CD4-positive, alpha-beta T cell treated with Interleukin-21 for 1 hour (primary cell): Measurements from ENCODE around the gene VPS8.

Experiments
- DNase-seq: peaks from one replicate; pipeline ENCODE4 v3.0.0-alpha.2; 2020

VPS8 gene

DNA sequence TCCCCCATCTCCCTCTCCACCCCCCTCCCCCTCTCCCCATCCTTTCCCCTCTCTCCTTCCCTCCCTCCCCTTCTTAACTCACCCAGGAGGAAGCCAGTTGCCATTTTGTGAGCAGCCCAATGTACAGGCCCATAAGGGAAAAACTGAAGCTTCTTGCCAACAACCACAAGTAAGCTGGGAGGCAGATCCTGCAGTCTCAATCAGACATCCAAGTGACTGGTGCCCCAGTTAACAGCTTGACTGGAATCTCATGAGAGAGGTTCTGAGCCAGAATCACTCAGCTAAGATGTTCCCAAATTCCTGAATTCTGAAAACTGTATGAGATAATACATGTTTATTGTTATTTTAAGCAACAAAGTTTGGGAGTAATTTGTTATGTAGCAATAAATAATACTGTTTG, 250.2 kb downstream of the VPS8 start:
- no peak for DNase-seq

DNA sequence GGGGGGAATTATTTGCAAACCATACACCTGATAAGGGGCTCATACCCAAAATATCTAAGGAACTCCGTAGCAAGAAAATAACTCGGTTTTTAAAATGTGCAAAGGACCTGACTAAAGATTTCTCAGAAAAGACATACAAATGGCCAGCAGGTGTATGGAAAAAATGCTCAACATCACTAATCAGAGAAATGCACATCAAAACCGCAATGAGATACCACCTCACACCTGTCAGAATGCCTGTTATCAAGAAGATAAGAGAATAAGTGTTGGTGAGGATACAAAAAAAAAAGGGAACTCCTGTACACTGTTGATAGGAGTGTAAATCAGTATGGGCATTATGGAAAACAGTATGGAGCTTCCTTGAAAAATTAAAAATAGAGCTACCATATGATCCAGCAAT, 251.5 kb downstream of the VPS8 start:
- no peak for DNase-seq

DNA sequence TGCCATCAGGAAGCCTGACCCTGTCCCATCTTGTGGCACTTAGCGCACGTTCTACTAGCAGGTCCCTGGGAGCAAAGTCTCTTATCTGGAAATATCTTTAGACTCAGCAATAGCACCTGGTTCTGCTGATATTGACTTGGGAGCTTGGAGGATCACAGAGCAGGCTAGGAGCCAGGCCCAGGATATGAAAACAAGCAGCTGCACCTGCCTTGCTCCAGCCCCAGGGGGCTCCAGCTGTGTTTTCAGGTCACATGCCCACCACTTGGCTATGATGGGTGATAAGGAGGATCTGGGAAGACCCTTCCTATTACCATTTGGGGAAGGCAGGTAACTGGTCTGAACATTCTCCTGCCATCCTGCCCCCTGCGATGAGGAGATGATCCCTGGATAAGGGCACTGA, 253.1 kb downstream of the VPS8 start:
- DNase-seq, result no peak

DNA sequence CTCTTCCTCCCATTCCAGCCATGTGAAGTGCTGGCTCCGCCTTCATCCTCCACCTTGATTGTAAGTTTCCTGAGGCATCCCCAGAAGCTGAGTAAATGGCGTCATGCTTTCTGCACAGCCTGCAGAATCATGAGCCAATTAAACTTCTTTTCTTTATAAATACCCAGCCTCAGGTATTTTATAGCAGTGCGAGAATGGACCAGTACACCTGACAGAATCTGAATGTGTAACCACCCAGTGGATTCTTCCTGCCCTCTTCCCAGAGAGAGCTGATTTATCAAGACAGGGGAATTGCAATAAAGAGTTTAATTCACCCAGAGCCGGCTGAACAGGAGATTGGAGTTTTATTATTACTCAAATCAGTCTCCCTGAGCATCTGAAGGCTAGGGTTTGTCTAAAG, 254.3 kb downstream of the VPS8 start:
- no peak for DNase-seq

DNA sequence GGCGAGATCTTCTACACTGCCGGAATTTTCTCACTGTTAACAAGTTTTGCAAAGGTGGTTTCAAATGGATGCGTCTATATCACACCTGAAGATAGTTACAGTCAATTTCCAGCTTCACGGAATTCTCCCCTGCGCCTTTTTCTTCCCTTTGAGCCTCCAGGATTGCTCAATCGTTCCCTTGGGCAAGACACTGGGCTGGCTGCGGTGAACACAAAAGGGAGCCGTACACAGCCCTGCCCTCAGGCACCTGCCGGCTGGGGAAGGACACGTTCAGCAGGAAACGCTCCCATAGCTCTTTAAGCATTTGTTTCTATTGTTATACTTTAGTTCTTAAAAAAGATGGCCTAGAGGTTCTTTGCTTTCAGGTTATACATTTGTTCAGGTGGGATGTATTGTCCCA, 255.2 kb downstream of the VPS8 start:
- DNase-seq, result no peak

DNA sequence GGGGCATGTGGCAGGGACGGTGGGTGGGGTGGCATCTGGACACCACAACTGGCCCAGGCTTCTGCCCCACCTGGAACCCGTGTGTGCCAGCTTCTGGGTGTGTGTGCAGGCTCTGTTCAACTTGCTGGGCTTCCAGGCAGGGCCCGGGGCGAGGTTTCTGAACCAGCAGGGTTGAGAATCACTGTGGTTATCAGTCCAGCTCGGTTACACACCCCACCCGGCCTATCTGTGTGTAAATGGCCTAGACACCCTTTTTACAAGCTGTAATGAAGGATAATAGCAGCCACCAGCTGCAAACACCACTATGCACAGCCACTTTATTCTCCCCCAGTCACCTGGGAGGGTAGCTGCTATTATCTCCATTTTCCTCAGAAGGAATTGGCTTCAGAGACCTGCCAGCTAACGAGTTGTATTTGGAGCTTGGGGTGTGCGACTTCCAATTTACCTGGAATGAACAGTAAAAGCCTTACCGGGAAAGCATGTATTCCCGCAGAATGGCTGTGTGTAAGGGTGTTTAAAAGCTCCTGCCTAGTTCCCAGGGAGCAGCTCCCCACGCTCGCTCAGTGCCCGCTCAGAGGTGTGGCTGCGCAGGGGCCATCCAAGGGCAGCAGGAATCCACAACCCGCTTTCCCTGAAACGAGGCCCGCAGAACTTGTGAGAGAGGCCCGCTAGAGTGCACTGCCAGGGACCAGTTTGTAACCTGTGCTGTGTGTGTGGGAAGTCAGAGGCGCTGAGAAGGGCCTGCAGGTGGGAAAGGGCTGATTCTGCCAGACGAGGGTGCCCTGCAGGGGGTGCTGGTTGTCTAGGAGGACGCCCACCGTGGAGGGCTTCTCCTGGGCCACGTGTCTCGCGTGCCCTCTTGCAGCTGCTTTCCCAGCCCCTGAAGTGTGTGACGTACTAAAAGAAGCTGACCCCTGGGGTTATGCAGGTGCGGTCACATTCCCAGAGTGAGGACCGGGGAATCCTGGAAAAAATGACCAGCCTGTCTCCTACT, 257.4 kb downstream of the VPS8 start:
- DNase-seq, result no peak

DNA sequence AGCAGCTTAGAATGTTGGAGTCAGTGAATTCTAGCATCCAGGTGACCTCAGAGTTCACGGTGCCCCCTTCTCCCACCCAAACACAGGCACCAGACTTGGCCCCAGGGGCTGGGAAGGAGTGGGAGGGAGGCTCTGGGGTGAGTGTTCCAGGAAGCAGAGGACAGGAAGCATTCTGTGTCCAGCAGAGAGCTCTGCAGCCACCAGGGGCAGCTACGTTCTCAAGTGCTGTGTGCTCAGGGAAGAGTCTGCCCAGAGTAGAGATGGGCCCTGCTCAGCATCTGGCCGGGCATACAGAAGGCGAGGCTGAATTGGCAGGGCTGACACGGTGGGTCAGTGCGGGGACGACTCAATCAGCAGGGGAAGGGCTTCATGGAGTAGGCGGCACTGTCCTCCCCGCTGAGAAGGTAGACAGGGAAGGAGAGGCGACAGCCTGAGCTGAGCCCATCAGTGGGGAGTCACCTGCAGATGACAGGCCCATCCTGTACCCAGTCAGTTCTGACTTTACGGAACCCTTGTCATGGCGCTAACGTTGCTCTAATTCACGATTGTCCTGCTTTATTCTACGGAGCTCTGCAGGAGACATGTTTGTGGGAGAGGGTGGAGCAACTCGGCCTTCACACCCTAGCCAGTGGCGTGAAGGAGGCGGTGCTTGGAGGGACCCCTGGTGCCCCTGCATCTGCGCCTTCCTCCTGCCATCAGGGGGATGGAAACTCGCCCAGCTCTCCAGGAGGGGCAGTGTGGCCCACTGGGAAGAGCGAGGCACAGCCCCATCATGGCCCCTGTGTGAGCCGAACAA, 258.7 kb downstream of the VPS8 start:
- DNase-seq, result no peak

DNA sequence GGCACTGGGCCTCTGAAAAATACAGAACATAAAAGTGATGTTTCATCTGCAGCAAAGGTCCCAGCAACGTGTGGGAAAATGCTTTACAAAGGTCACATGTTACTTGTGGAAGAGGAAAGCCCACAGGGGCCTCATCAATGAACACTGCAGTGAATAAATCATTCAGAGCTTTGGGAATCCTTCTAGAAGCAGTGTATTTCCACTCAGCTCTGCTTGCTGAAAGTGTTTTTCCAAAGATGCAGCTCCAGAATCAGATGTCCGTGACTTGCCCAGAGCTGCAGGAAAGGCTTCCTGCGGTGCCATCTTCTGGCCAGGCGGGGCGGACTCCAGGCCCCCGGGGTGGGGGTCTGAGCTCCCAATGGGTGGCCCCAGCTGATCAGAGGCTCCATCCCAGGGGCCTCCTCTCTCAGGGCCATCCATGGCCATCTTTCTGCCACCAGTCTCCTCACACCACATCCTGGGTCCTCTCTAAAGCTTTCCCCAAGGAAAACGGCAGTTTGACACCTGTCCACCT, 259.4 kb downstream of the VPS8 start:
- no peak for DNase-seq

DNA sequence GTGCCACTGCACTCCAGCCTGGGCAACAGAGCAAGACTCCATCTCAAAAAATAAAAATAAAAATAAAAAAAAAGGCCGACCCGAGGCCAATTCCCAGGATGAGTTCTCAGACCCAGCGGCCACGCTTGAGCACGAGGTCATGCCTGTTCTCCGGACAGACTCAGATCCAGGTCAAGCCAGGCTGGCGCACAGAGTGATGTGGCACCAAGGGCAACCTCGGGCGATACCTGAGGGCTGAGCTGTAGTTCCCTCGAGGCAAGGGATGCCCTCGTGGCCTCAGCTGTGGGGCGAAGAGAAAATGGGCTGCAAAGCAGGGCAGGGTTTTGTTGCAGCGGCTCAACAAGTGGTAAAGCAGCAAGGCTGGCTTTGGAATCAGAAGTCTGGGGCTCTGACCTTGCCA, 263.6 kb downstream of the VPS8 start:
- DNase-seq, result no peak

DNA sequence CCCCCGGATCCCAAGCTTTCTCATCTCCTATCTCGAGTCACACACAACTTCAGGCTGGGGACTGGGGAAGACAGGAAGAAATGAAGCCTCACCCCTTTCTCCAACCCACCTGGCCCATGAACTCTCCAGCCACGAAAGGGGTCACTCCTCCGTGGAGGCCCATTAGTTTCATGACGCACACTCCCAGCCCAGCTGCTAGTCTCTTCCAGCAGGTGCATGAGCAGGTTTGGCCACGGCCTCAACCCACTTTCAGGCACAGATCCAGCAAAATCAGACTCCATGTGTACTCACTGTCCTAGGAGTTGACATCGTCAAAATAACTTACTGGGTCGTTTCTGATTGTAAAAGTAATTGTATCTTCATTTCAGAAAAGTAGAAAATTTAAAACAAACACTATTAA, 264.3 kb downstream of the VPS8 start:
- no peak for DNase-seq

DNA sequence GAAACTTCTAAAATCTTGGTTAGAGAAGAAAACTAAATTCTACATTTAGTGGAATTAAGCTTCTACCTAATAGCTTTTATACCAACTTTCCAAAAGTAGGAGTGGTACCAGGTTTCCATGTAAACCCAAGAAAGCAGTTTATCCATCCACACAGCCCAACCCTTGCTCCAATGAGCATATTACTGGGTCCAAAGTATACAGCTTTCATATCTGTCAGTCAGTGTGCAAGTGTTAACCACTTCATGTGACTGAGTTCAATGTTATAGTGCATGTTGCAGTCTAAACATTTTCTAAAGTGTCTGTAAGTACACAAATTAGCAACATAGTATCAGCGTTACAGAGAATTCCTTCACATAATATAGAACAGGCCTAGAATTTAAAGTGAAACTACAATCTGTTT, 267.7 kb downstream of the VPS8 start:
- DNase-seq, result no peak

DNA sequence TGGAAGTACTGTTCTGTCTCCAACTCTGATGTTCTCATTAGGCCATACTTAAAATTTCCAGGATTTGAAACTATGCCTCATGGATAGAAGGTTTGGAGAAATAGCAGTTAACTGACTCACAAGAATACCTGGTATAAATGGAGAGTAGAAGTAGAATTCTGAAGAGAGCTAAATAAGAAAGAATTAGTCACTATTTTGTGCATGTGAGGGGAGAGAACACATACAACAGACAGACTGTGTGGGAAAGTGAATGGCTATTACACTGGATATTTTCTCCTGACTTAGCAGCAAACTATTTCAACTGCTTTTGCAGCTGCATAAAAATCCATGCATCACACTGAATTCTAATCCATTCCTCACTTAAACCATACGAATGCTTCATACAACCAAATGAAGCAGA, 269.6 kb downstream of the VPS8 start:
- DNase-seq, result no peak

DNA sequence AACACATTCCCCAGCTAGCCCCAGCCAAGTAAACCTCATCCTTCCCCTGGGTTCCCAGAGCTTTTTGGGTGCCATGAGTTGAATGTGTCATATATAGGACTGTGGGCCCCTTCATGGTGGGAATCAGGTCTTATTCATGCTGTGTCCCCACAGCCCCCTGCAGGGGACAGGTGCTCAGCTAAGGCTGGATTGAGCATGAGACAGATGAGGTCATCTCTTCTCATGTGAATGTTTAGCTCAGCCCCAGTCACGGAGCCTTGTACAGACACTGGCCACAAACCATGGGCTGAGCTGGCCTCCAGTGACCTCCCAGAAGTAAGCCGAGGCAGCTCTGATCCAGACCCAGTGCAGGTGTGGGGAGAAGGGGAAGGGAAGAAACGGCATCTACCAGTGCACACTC, 270.2 kb downstream of the VPS8 start:
- no peak for DNase-seq

DNA sequence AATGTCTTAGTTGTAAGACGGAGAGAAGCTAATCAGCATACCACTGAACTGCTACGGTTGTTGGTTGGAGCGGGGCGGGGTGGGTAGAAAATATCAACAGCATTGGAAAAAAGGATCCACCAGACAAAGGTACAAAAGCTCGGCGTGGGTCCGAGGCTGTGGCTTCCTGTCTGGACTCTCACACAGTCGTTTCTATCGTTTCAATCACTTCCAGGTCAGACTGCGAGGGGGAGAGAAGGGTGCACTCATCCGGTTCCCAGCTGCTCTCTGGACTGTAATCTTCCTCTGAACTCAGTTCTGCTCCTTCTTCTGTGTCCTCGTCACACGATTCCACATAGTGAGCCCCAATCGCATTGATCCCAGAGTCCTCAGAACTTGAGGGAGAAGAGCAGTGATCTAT, 270.9 kb downstream of the VPS8 start:
- DNase-seq, result no peak

DNA sequence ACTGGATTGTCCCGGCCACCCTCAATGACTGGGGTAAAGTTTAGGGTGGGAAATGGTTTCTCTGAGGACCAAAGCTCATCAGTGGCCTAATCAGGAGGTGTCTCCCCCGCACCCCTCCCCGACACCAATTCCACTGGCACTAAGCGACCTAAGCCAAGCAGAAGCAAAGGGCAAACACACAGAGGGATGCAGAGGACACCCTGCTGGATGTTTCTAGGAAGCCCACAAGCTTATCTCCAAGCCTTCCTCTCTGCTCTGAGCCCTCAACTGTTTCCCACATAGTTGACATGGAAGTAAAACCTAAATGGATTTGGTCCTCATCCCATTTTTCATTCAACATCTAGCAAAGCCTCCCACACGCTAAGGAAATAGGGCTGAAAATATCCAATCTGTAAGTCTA, 272.4 kb downstream of the VPS8 start:
- DNase-seq, result no peak

DNA sequence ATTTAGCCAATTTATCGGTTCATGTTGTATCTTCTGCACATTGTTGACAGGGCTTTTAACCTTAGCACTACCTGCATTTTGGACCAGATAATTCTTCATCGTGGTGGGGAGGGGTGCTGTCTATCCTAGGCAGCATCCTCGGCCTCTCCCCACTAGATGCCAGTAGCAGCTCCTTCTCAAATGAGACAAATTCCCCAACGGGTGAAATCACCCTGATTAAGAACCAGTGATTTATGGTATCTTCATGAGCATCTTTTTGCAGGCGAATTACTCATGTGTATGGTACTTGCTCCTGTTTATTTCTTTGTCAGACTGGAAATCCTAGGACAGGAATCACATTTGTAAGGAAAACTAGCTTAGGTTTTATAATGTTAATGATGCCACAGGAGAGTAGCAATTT, 272.9 kb downstream of the VPS8 start:
- DNase-seq, result no peak

DNA sequence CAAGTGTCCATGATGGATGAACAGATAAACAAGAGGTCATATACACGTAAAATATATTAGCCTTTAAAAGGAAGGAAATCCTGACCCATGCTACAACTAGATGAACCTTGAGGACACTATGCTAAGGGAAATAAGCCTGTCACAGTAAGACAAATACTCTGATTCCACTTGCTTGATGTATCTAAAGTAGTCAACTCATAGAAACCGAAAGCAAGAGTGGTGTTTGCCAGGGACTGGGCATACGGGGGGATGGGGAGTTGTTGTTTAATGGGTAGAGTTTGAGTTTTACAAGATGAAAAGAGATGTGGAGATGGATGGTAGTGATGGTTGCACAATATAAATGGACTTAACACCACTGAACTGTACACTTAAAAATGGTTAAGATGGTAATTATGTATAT, 275.5 kb downstream of the VPS8 start:
- no peak for DNase-seq

DNA sequence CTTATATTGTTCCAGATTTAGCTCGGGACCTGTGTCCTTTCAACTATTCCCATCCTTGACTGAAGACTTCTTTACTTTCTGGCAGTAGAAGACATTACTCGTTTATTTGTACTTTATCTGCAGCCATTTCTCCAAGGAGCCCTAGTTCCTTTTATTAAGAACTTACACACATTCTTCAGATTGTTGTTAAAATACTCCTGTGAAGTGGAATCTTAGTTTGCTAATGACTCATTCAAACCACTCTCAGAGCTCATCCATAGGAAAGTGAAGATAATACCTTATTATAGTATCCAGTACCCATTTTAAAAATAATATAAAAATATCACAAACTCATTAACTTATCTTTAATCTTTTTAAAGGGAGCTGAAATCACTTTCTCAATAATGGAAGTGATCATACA, 277.4 kb downstream of the VPS8 start:
- DNase-seq, result no peak

DNA sequence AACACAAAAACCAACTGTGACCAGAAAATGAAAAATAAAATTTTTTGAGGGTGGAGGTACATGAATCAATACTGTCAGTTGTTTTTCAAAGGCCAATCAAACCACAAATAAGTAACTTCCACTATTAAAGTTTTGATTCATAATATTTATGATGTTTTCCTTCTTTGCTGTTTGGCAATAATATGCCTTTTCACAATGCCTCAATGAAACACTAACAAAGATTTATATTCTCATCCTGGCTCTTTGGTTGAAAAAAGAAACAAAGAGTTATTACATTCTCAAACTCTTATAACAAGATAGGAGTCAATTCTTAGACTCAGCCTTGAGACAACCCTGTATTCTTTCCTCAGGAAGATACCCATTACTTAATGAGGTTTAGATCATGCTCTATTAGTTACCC, 277.8 kb downstream of the VPS8 start:
- DNase-seq, result no peak

DNA sequence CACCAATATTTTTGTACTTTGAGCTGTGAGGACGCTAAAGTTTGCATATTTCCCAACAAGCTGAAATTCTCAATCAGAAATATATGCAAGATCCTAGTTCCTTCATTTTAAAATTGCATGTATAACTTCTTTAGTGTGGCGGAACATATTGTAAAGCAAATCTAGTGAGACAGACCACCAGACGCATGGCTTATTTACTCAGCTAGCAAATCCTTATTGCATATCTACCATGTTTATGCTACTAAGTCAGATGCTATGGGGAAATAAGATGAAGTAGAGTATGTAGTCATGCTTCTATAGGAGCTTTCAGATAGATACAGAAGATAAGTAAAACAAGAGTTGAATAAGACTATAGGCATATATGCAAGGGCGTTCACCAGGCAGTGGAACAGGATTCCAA, 278.8 kb downstream of the VPS8 start:
- DNase-seq, result no peak

DNA sequence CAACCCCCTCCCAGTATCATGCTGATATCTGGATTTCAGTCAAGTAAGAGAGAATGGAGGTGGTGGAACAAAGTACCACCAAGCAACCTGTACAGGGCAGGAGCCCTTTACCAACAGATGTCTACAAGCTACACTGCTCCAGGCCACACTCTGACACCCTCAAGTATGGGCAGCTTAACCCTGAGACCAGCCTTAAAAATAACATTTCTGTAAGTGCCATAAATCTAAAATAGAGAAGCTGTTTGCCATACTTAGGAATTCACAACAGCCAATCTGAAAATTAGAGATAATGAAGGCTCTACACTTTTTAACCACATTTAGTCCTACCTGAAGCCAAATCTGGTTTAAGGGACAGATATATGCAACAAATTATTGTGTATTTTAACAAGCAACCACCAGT, 281.1 kb downstream of the VPS8 start:
- DNase-seq, result no peak

DNA sequence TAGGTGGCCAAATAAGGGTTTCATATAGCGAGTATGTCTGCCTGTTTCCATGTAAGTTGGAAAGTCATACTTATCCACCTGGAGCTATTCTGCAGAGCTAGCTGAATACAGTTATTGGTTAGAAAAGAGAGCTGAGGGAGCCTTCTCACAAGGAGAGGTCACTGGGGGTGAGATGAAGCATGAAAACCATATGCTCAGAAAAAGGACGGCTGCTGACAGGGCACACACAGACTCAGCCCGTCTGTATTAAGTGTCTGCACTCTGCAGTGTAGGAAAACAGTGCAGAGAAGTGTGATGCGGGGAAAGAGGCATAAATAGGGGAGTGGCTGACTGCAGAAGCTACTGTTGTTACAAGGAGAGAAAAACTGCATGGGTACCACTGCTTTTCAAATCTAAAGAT, 282.7 kb downstream of the VPS8 start:
- DNase-seq, result no peak
